ENCODE measurements around the gene LRRC36.
"Not testable (repeated sequence)": the region's sequence is repeated elsewhere in the genome, so short reads cannot be mapped to it uniquely, and the experiment has no call there.

Gene LRRC36

DNA sequence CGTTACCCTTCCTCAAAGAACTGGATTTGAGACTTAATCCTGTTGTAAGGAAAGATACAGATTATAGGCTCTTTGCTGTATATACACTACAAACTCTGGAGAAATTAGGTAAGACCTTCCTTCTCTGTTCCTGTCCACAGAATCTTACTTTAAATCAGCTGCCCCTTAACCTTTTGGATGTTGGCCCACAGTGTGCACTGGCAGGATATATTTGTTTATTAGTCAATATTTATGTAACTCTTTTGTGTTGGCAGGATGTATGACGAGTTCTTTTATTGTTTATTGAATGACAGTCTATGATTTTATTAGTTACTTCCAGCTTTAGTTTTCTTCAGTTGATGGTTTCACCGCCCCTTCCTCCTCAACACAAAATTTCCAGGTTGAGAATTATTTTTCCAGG lies 19.7 kb downstream of the LRRC36 start:
- no peak for DNase-seq

GRCh38 chr16:67349172-67349571 lies 22.6 kb downstream of the LRRC36 start:
- DNase-seq = no peak

DNA sequence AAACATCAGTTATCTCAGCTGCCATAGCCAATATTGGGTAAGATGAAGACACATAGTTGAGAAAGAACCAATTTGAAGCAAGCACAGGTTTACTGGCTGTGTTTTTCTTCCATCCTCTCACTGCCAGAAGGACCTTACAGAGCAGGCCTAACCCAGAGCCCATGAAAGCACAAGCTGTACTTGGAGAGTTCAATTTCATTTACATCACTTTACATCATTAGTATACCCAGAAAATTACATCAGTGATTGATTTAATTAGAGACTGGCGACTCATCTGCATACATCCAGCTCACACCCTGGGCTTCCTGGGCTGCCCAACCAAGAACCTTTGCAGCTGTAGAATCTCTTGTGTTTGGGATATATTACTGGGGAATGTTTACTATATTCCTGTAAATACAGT lies 23.7 kb downstream of the LRRC36 start:
- no peak for DNase-seq

GRCh38 chr16:67352463-67352862 lies 25.8 kb downstream of the LRRC36 start:
- DNase-seq = not testable (repeated sequence)

GRCh38 chr16:67356396-67356795 lies 29.8 kb downstream of the LRRC36 start:
- DNase-seq = no peak

GRCh38 chr16:67357561-67357960 lies 30.9 kb downstream of the LRRC36 start:
- DNase-seq = no peak

DNA sequence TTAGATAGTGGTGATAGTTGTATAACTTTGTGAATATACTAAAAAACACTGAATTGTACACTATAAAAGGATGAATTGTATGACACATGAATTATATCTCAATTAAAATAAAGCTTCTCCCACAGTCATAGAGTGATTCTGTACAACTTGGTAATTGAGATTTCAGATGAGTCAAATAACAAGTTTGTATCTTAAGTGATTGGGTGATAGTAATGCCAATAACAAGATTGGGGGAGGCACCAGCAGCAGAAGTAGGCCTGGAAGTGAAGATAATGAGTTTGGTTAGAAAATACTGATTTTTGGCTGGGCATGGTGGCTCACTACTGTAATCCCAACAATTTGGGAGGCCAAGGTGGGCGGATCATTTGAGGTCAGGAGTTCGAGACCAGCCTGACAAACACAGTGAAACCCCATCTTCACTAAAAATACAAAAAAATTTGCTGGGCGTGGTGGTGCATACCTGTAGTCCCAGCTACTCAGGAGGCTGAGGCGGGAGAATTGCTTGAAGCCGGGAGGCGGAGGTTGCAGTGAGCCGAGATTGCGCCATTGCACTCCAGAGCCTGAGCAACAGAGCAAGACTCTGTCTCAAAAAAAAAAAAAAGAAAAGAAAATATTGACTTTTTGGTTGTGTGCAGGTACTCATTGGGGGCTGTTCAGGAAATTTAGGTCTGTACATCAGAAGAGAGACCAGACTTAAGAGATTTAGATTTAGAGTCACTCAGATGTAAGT lies 33.1 kb downstream of the LRRC36 start:
- DNase-seq = not testable (repeated sequence)

- no peak for DNase-seq
Measured at GRCh38 chr16:67361038-67361437, 34.4 kb downstream of the LRRC36 start.

- DNase-seq = no peak
Measured at GRCh38 chr16:67364600-67365235, 38.1 kb downstream of the LRRC36 start.

GRCh38 chr16:67370661-67371060 lies 44.0 kb downstream of the LRRC36 start:
- no peak for DNase-seq

DNA sequence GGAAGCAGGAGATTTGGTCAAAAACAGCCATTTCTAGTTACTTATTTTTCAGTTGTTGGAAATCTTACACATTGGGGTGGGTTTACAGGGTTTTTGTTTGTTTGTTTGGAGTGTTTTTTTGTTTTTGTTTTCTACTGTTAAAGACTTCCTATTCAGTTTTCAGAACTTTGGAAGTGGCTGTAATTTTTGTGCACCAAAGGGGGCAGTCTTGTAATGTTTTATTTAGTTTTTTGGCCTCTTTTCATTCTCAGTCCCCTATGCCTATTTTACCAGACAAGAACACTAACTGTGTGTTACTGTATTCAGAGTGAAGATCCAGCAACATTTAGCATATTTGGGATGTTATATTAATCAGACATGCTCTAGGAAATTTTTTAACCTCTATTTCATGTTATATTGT lies 46.0 kb downstream of the LRRC36 start:
- no peak for DNase-seq

DNA sequence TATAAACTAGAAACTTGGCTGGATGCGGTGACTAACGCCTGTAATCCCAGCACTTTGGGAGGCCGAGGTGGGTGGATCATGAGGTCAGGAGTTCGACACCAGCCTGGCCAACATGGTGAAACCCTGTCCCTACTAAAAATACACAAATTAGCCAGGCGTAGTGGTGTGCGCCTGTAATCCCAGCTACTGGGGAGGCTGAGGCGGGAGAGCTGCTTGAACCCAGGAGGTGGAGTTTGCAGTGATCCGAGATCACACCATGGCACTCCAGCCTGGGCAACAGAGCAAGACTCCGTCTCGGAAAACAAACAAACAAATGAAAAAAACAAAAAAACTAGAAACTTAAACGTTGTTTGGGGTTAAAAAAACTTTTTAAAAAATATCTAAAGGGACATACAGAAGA lies 49.4 kb downstream of the LRRC36 start:
- not testable (repeated sequence) for DNase-seq

- DNase-seq = no peak
Measured at GRCh38 chr16:67378642-67379041, 52.0 kb downstream of the LRRC36 start.

- no peak for DNase-seq
Measured at GRCh38 chr16:67383284-67383683, 56.7 kb downstream of the LRRC36 start.

DNA sequence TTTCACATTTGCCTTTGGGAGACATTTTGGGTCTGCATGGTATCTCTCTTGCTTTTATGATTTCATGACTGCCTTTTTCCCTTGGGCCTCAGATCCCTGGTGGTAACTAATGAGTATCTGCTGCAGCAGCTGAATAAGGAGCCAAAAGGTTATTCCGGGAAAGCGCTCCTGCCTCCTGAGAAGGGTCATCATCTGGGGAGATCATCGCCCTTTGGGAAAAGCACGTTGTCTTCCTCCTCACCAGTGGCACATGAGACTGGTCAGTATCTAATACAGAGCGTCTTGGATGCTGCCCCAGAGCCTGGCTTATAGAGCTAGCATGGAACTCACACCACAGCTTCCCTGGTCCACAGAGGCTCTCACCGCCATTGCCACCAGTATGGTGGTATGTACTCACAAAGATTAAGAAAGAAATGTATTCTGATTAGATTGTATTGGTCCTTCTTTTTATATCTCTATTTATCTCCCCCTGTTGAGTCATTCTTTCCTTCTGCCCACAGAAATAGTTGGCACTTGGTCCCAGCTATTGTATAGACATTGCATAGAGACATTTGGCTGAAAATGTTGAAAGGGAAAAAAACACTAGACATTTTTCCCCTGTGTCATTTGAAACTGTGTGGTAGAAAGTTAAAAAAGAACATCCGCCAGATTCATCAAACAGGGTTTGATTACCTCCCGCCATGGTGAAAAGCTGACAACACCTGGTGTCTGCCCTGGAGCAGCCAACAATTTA lies 58.3 kb downstream of the LRRC36 start:
- no peak for DNase-seq

DNA sequence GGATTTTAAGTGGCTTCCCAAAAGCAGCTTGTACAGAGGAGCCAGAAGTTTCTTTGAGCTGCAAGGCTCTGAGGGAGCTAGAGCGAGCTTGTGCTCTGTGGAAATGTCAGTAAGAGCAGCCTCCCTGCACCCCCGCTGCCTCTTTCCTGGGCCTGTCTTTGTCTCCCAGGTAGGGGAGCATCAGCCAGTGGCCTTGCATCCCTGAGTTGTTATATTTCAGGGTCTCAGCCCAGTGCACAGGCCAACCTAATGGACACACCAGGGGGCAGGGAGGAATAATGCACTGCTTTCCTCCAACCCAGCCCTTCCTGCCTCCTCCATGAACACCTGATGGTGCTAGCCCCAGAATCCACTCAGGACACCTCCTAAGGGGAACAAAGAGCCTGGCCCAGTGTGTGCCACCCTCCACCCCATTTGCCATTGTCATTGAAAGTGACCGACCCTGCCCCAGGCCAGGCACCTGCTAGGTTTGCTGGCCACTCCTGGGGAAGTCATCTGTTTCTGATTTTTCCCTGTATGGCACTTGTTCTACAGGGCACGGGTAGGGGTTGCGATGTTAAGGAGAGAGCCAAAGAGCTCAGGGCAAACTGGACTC lies 60.3 kb downstream of the LRRC36 start:
- no peak for DNase-seq

DNA sequence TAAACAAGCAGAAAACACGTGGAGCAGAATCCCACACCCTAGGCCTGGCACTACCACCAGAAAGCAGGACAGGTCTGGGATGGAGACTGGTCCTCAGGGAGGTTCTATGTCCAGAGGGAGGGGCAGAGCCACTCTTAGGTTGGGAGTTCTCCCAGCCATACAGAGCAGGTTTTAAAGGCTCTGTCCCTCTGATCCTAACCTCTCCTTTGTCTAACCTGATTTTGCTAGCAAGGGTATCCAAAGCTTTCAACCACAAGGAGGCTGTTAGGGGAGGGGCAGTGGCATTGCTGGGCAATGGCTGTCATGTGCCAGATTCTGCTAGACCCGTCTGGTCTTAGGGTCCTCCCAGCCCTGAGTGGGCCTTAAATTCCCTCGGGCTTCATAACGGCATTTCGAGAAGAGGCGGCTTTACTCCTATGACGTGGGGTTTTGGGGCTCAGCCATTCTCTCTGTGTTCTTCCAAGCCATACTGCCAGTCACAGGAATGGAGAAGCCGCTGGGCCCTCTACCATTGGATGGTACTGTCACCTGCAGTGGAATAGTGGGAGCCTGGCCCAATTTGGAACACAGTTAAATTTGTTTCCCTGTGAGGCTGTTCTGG lies 61.0 kb downstream of the LRRC36 start:
- DNase-seq = no peak

DNA sequence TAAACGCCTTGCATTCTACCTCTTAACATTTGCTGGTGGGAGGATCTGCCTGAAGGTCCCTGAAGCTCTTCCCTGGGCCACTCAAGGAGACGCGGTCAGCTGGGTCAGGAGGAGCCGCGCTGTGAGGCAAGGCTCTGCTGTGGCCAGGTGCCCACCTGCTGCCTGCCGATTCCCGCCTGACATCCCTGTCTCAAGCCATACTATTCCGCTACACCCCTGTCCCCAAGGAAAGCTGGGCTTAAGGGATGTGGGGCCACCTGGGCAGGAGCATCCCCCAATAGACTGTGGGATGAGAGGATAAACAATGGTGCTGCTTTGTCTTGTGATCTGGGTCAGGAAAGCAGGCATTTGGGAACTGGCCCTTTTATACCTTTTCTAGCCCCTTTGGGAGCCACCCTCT lies 61.6 kb downstream of the LRRC36 start:
- no peak for DNase-seq

DNA sequence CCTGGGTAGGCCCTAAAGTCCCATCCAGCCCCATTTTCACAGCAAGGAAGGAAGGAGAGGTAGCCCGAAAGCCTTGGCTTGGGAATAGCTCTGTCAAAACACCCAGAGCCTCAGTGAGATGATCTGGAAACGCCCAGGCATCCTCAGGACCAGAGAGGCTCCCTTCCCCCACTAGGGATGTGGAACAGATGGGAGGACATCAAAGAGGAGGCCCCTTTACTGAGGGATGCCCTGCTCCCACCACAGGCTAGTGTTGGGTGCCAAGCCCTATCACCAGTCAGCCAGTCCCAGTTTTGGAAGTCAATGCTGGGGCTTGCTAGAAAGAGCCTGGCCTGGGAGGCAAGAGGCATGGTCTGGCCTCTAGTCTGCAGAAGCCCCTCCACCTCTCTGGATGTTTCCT lies 62.0 kb downstream of the LRRC36 start:
- DNase-seq = no peak

GRCh38 chr16:67389911-67390815 lies 63.5 kb downstream of the LRRC36 start:
- peak in 10 of 14 donors; percentile 23 to 71 (median 53) for DNase-seq

DNA sequence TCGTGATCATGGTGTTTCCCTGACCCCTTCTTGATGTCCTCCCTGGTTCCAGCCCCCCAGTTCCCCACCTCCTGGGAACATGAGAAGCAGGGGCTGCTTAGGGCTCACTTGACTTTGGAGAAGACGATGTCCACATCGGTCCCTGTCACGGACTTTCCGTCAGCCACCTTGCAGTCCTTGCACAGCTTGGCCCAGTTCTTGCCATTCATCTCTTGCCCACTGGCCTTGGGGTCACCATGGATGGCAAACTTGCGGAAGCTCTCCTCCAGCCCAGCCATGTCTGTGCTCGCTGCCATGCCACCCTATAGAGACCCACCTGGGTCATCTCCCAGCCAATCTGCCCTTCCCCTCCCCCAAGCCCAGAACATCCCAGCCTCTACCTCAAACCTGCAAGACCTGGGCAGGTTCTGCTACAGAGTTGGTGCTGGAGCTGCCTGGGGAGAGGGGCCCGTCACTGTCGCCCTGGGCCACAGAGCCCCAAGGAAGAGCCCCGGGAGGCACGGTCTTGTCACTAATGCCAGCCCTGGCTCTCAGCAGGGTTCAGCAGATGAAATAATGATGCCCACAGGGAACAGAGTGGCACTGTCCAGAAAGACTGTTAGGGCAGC lies 64.3 kb downstream of the LRRC36 start:
- peak in 1 of 14 donors; percentile 64 for DNase-seq
